Measurements from ENCODE around the gene CCDC197.

The CCDC197 gene

DNA sequence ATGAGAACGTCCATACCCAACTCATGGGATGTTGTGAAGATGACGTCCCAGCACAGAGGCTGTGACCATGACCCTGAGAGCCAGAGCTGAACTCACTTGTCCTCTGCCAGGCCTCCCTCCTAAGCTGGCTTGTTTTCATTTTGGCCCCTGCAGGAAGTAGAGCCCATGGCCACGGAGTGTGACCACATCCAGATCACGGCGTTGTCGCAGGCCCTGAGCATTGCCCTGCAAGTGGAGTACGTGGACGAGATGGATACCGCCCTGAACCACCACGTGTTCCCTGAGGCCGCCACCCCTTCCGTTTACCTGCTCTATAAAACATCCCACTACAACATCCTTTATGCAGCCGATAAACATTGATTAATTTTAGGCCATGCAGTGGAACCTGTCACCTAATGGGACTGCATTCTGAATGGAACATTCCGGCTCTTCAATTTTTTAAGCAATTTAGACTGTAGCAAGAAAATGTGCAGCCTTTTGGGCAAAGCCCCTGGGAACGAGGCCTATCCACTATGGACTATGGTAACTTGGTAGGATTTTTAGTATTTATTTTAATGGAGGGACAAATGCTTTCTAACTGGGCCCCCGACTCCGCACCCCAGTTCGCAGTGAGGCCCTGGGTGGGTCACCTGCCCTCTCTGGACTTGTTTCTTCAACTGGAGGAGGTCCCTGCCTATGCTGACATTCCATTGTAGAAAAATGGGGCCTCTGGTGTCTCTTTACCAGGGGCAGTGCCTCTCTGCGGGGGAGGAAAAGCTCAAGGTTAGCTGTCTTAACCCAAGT lies 48.7 kb downstream of the CCDC197 start:
- no peak for DNase-seq

DNA sequence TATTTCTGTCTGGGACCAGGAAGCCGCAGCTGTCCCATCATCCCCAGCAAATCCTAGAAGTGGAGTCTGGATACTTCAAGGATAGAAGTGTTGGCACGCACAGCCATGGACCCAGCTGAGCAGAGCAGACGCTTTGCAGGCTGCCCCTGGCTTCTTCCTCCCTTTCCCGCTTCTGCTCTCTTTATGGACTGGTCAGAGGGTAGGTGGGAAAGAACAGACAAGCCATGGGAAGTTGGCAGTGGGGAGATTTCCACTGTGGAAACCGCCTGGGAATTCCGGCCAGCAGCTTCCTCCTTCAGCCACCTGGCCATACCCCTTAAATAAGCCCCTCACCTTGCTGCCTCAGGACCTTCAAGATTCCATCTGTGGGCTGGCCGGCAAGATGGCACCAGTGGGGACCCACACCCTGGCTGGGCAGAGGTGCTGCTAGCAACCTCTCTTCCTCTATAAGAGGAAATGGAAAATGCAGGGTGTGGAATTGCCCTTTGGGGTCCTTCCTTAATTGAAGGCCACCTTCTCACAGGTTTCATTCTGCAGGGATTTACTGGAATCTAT lies 49.7 kb downstream of the CCDC197 start:
- DNase-seq = no peak

DNA sequence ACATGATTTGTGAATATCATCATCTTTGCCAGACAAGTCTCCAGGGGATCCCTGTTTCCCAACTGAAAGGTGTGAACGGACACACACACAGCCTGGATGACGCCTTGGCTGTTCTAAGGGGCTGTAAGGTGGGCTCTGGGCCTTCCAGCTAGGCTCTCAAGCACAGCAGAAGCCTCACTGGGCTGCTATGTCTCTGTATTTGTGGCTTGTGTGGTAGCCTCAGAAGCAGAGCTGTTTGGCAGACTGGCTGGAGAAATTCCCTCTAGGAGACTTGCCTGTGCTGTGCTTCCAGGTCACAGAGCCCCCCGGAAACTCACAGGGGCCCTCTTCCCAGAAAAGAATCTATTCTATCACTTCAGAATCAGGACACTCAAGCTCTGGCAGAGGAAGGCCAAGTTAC lies 50.5 kb downstream of the CCDC197 start:
- no peak for DNase-seq

DNA sequence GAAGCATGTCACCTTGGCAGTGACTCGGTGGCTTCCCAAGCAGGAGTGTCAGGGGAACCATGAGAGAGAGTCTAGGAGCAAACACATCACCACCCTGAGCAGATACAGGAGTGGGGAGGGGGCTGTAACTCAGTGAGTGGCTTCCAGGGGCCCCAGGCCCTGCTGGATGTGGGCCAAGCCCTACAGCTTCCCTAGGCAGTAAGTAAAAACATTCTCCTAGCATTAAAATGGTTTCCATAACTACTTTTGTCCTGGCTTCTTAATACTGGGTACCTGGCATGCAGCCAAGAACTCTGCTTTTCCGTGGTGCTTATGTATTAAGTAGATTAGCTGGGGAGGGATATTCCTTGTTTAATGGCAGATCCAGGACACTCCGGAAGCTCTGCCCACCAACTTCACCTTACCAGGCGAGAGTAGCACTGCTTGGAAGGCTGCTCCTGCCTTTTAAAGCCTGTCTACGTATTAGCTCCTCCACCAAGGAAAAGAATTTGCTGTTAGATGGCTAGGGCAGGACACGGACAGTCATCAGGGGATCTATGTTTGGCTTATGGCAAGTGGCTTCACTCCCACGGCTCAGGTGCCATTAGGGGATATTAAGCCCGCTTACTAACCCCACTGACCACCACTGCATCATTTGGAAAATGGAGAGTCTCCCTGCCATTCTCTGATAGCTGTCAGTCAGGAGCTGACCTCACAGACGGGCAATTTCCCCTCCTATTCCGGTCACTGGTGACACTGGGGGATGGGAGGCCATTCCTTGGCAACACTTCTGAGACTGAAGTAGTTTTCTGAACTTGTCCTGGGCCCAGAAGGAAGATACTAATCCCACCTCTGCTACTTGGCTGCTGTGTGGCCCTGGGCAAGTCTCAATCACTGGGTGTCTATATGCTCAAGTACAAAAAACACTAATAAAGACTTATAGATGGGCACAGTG lies 51.9 kb downstream of the CCDC197 start:
- DNase-seq = peak; percentile 90

- DNase-seq = no peak
These were observed 52.5 kb downstream of the CCDC197 start for GRCh38 chr14:94049625-94050023.

DNA sequence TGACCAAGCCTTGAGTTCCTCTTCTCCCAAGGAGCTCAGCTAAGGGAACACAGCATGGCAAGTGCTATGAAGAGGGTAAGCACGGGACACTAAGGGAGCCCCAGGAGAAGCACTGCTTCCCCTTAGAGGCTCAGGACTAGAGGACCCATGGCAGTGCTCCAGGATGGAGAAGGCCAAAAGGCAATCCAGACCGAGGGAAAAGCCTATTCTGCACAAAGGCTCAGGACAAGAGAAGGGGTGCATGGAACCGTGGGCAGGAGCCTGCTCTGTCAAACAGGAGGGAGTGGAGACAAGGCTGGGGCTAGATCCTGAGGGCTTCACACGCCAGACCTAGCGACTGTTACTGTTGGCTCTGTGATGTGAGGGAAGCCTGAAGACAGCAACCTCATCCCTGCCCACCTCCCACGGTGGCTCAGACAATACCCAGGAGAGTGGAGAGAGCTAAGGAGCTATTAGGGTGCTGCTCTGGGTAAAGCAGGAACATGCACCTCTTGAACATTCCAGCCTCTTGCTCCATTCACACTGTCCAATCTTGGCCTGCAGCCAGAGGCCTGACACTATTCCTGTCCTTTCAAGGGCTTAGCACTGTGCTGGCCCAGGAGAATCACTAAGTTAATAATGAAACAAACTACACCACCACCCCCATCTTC lies 53.3 kb downstream of the CCDC197 start:
- DNase-seq = no peak

GRCh38 chr14:94051115-94051514 lies 54.0 kb downstream of the CCDC197 start:
- no peak for DNase-seq

GRCh38 chr14:94051779-94052178 lies 54.7 kb downstream of the CCDC197 start:
- no peak for DNase-seq

DNA sequence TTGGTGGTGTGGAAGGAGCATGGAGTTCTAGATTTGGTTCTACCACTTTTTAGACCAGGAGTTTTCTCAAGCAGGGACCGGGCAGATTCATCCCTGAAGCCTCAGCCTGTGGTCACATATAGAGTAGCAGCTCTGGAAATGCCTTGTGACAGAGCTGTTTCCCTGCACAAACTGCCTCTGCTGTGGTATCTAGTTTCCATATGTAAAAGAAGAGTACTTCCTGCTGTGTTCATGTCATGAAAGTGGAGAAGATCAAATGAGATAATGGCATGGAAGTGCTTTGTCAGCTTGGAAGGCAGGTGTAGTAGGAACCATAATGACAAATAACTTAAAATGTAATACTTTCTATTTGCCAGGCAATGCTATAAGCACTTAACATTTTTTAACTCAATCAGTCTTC lies 55.1 kb downstream of the CCDC197 start:
- DNase-seq = no peak

DNA sequence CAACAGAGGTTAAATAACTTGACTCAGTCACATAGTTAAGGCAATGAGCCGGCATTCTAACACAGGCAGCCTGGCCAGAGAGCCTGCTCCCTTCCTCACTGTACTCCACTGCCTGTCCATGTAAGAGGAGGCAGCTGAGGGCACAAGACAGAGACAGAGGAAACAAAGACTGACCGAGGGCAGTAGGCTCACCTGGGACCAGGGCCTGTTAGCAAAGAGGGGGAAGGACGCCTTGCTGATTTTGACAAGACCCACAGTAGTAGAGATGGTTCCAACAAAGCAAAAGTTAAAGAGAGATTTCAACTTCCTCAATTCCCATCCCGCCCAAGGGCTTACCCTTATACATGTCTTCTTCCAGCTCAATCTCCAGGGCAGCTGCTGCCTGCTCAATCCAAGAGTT lies 55.6 kb downstream of the CCDC197 start:
- no peak for DNase-seq

DNA sequence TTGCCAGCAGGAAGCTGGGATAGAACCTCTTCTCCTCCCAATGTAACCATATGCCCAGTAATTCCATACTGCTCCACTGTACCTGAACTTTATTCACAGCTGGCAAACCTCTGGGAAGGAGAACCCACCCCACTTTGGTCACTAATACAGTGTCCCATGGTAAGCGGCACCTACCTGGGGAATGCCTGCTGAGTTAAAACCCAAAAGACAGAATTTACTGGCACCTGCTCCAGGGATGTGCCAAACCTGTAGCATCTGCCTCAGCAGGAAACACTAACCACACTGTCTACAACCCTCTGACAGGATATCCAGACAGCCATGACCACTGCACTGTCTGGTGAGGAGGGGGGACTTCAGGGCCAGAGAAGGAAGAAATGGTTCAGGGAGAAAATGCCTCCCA lies 57.3 kb downstream of the CCDC197 start:
- no peak for DNase-seq

GRCh38 chr14:94054936-94055335 lies 57.8 kb downstream of the CCDC197 start:
- no peak for DNase-seq

DNA sequence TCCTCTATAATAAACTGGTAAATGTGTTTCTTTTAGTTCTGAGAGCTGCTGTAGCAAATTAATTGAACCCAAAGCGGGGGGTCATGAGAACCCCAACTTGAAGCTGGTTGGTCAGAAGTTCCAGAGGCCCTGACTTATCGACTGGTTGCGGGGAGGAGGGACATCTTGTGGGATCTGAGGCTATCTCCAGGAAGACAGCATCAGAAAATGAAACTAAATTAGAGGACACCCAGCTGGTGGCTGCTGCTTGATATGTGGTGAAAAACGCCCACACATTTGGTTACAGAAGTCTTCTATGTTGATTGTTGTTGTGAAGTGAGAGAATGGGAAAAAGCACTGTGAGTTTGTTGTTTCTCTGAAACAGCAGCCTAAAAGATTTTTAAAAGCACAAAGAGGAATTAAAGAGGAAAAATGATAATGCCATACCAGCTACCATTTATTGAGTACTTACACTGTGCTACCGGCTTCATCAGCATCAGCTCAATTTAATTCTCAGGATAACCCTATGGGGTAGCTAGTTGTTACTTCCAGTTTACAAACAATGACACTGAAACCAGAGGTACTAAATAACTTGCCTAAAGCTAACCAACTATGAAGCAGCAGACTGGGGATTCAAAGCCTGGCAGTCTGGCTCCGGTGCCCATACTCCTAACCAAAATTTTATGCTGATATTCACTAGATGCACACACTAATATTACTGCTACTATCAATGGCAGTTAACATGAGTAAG lies 59.6 kb downstream of the CCDC197 start:
- no peak for DNase-seq

DNA sequence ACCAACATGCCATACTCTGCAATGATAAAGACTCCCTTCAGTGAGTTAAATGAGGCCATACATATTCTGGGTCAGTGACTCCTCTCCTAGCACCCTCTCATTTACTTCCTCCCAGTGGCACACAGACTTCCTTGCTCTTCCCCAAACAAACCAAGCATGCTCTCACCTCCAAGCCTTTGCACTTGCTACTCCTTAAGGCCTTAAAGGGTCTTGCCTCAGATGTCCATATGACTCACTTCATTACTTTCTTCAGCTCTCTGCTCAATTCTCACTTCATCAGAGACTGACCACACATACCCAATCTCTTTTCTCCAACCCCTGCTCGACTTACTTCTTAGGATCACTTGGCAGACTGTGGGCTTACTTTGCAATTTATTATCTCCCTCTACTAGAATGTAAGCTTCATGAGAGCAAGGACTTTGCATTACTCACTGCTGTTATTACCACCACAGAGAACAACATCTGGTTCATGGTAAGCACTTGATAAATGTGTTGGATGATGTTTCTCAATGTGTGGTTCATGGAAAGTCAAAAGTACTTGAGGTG lies 61.1 kb downstream of the CCDC197 start:
- DNase-seq = no peak
